Measurements from ENCODE around the gene CORO2B. TPM values are rescaled to one million over a fixed set of nuclear protein-coding genes. Genes with fewer than 3 reads are reported as not detected.

Gene CORO2B
- total RNA-seq, 1 experiment from 2014 or later = not detected

DNA sequence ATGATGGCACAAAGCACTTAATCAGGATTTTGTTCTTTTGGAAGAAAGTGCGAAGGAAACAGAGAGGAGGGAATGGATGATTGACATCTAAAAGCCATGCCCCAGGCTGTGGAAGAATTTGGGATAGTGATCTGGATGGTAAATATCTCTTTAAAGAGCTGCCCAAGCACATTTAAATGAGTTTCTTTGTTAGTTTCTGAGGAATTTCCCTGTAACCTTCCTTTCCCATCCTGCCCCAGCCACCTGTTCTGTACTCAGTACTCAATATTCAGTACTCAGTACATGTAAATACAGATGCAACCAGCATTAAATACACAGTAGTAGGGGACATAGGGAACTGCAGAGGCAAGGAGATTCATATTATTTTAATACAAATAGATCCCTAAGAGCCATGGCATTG is 7.8 kb upstream of the CORO2B start:
- no peak for DNase-seq (ENCODE audit: low read depth in 1 of 2, low spot score in 2 of 2)
- Histone ChIP-seq H3K27ac (no peak overlapping the region), H3K4me3 (no peak overlapping the region), H3K9me3 (replicated peaks) (no peaks in the 10 kb centered on the region), H3K36me3 (no peaks in the 10 kb centered on the region), H3K27me3 (replicated peaks) (peaks cover 16% of the 10 kb centered on the region), H3K4me1 (replicated peaks) (no peaks in the 10 kb centered on the region)

DNA sequence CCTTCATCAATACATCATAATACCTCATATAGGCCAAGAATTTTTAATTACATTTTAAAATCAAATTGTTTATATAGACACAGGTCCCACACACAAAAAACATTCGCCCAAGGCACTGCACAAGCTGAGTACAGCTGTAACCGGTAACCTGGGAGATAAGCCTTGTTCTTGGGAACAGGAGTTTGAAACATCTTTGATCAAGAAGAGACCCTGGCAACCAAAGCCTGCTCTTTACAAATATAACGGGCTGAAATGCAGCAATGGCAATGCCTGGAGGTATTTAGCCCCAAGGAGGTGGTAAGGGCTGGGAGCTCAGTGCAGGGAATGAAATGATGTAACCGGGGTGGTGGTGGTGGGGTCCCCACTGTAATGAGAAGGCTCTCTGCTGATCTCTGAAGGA is 7.2 kb upstream of the CORO2B start:
- H3K27me3 ChIP-seq (replicated peaks) = peaks cover 16% of the 10 kb centered on the region
- no peaks in the 10 kb centered on the region for H3K9me3 ChIP-seq (replicated peaks)
- no peak overlapping the region for H3K4me3 ChIP-seq
- no peaks in the 10 kb centered on the region for H3K4me1 ChIP-seq (replicated peaks)
- no peaks in the 10 kb centered on the region for H3K36me3 ChIP-seq
- DNase-seq (ENCODE audit: low read depth in 1 of 2, low spot score in 2 of 2) = no peak
- no peak overlapping the region for H3K27ac ChIP-seq

DNA sequence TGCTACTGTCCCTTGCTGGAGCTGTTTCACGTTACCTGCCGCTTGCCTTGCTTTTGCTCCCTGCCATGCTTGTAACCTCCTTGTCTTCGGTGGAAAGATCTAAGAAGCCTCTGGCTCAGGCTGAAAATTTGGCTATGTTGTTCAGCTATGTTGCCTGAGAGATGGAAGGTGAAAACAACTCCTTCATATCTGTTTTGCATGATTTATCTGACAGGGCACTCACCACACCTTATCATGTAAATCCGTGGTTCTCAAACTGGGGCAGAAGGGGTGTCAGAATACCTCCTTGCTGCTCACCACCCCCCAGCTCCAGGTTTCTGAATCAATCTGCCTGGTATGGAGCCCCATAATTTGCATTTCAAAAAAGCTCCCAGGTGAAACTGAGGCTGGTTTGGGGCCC is 6.5 kb upstream of the CORO2B start:
- Histone ChIP-seq H3K4me3 (no peak overlapping the region), H3K4me1 (replicated peaks) (no peaks in the 10 kb centered on the region), H3K27me3 (replicated peaks) (peaks cover 23% of the 10 kb centered on the region), H3K27ac (no peak overlapping the region), H3K9me3 (replicated peaks) (no peaks in the 10 kb centered on the region), H3K36me3 (no peaks in the 10 kb centered on the region)
- DNase-seq (ENCODE audit: low read depth in 1 of 2, low spot score in 2 of 2) = no peak

DNA sequence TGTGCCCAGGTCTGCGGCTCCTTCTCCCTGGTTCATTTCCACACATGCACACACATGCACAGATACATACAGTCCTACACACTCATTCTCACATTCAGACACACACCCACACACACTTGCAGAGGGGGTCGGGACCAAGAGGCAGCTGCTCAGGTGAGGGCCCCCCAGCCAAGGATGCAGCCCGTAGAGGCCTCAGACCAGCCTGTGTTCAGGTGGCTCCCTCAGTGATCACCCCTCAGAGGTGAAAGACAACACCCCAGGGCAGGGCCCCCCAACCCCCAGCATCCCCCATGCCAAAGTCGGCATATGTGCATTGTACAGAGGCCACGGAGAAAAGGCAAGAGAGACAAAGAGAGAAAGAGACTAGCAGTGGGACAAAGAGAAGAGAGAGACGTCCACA is 5.9 kb upstream of the CORO2B start:
- Histone ChIP-seq H3K9me3 (replicated peaks) (no peaks in the 10 kb centered on the region; the same call in 1 of the 2 replicates), H3K36me3 (no peaks in the 10 kb centered on the region), H3K27ac (no peak overlapping the region), H3K27me3 (replicated peaks) (peaks cover 29% of the 10 kb centered on the region), H3K4me1 (replicated peaks) (peaks cover 2% of the 10 kb centered on the region), H3K4me3 (no peak overlapping the region)
- no peak for DNase-seq (ENCODE audit: low read depth in 1 of 2, low spot score in 2 of 2)

GRCh38 chr15:68574046-68574445 is 4.7 kb upstream of the CORO2B start:
- DNase-seq (ENCODE audit: low read depth in 1 of 2, low spot score in 2 of 2) = no peak
- Histone ChIP-seq H3K4me3 (no peak overlapping the region), H3K4me1 (replicated peaks) (peaks cover 10% of the 10 kb centered on the region), H3K36me3 (no peaks in the 10 kb centered on the region), H3K9me3 (replicated peaks) (peaks cover 6% of the 10 kb centered on the region; the same call in 1 of the 2 replicates), H3K27ac (no peak overlapping the region), H3K27me3 (replicated peaks) (peaks cover 38% of the 10 kb centered on the region)

DNA sequence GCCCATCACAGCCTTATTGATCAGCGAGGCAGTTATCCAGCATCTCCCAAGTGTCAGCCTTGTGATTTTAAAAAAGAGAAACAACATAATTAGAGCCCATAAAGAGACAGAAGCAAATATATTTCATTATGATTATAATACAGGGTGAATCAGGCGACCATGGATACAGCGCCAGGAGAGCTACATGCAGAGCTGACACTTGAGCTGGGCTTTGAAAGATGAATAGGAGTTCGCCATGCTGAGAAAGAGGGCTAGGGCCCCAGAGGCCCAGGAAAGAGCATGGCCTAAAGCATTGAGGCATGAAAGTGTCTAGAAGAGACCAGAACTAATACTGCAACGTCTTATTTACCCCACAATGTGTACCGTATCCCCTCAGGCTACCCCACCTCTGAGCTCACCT is 4.2 kb upstream of the CORO2B start:
- H3K4me1 ChIP-seq (replicated peaks) = peaks cover 10% of the 10 kb centered on the region
- H3K27me3 ChIP-seq (replicated peaks) = peaks cover 43% of the 10 kb centered on the region
- DNase-seq (ENCODE audit: low read depth in 1 of 2, low spot score in 2 of 2) = no peak
- H3K4me3 ChIP-seq = no peak overlapping the region
- peaks cover 6% of the 10 kb centered on the region; the same call in 1 of the 2 replicates for H3K9me3 ChIP-seq (replicated peaks)
- H3K27ac ChIP-seq = no peak overlapping the region
- H3K36me3 ChIP-seq = no peaks in the 10 kb centered on the region

GRCh38 chr15:68576235-68576892 is 2.4 kb upstream of the CORO2B start:
- Histone ChIP-seq H3K27me3 (replicated peaks) (peaks cover 47% of the 10 kb centered on the region), H3K4me1 (replicated peaks) (peaks cover 10% of the 10 kb centered on the region), H3K9me3 (replicated peaks) (peaks cover 6% of the 10 kb centered on the region; the same call in 1 of the 2 replicates), H3K36me3 (no peaks in the 10 kb centered on the region), H3K4me3 (no peak overlapping the region), H3K27ac (no peak overlapping the region)
- DNase-seq (ENCODE audit: low read depth in 1 of 2, low spot score in 2 of 2) = no peak

- Histone ChIP-seq H3K9me3 (replicated peaks) (peaks cover 6% of the 10 kb centered on the region; the same call in 1 of the 2 replicates), H3K27ac (no peak overlapping the region), H3K4me3 (peak overlapping the region; percentile 39), H3K4me1 (replicated peaks) (peaks cover 10% of the 10 kb centered on the region), H3K27me3 (replicated peaks) (peaks cover 46% of the 10 kb centered on the region), H3K36me3 (no peaks in the 10 kb centered on the region)
- DNase-seq (ENCODE audit: low read depth in 1 of 2, low spot score in 2 of 2) = peak; percentile 48 to 62
These were observed 416 bp upstream of the CORO2B start for GRCh38 chr15:68578175-68578979.

DNA sequence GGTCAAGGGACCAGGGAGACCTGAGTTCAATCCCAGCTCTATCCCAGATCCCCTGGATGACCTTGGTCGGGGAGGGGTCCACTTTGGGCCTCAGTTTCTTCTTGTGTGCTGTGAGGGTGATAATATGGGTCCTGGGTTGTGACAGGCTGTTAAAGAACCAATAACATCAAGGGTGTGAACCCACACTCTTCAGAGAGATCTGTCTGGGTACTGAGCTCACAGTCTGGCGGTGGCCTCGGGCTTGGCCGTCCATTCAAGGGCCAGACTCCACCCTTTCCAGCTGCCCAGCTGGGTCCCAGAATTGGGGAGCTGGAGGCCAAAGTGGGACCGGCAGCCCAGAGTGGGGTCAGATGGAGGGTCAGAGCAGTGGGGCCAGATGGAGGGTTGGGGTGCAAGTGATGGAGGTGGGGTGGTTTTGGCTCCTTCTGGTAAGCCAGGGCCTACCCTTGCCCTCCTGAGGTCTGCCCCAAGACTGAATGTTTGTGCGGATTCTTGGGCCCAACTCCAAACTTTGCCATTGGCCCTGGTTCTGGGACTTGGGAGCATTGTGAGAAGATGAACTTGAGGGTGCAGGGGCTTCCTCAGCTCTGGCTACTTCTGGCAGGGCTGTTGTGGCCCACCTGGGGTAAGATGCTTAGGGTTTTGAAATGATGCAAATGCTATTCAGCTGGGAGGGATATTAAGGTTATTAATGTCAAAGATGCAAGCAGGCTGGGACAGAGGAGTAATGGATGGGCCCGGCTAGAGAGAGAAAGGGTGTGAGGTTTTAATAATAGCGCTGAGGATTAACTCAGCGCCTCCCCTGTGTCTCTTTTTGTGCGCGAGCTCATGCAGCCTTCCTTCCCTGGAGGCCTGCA is 1.5 kb downstream of the CORO2B start:
- Histone ChIP-seq H3K36me3 (no peaks in the 10 kb centered on the region), H3K9me3 (replicated peaks) (peaks cover 6% of the 10 kb centered on the region; the same call in 1 of the 2 replicates), H3K4me3 (no peak overlapping the region), H3K27me3 (replicated peaks) (peaks cover 46% of the 10 kb centered on the region), H3K27ac (no peak overlapping the region), H3K4me1 (replicated peaks) (peaks cover 10% of the 10 kb centered on the region)
- DNase-seq (ENCODE audit: low read depth in 1 of 2, low spot score in 2 of 2) = no peak

DNA sequence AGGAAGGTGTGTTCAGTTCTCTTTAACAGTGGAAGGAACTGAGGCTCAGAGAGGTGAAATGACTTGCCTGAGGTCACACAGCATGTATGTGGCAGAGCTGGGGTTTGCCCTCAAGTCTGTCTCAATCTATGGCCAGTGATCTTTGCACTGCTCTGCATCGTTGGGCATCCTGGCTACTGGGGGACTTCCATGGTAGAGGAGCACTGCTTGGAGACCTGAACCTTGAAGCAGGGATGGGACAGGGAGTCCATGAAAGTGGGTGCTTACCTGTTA is 2.0 kb downstream of the CORO2B start:
- H3K9me3 ChIP-seq (replicated peaks) = peaks cover 6% of the 10 kb centered on the region; the same call in 1 of the 2 replicates
- DNase-seq (ENCODE audit: low read depth in 1 of 2, low spot score in 2 of 2) = no peak
- H3K27ac ChIP-seq = no peak overlapping the region
- H3K27me3 ChIP-seq (replicated peaks) = peaks cover 46% of the 10 kb centered on the region
- H3K36me3 ChIP-seq = no peaks in the 10 kb centered on the region
- H3K4me3 ChIP-seq = no peak overlapping the region
- H3K4me1 ChIP-seq (replicated peaks) = peaks cover 10% of the 10 kb centered on the region

DNA sequence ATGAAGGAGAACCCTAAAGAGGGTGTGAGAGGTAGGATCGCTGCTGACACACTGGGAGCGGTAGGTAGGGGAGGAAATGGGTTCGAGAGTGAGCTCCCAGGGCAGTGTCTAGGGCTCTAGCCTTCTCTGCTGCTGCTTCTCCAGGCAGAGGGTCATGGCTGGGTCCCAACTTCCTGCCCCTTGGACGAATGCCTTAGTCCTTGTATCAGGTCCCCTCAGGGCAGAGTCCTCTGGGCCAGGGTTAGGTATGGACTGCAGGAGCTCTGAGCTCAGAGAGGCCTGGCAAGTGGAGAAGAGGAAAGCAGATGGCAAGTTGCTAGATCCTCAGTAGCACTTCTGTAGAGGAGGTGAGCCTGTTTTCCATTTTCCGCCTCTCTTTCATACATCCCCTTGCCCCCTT is 2.9 kb downstream of the CORO2B start:
- Histone ChIP-seq H3K27ac (no peak overlapping the region), H3K4me3 (no peak overlapping the region), H3K4me1 (replicated peaks) (peaks cover 10% of the 10 kb centered on the region), H3K27me3 (replicated peaks) (peaks cover 45% of the 10 kb centered on the region), H3K36me3 (no peaks in the 10 kb centered on the region), H3K9me3 (replicated peaks) (peaks cover 6% of the 10 kb centered on the region; the same call in 1 of the 2 replicates)
- DNase-seq (ENCODE audit: low read depth in 1 of 2, low spot score in 2 of 2) = no peak

- Histone ChIP-seq H3K4me1 (replicated peaks) (peaks cover 10% of the 10 kb centered on the region), H3K4me3 (no peak overlapping the region), H3K9me3 (replicated peaks) (peaks cover 6% of the 10 kb centered on the region; the same call in 1 of the 2 replicates), H3K36me3 (no peaks in the 10 kb centered on the region), H3K27ac (no peak overlapping the region), H3K27me3 (replicated peaks) (peaks cover 39% of the 10 kb centered on the region)
- no peak for DNase-seq (ENCODE audit: low read depth in 1 of 2, low spot score in 2 of 2)
These were observed 3.4 kb downstream of the CORO2B start for GRCh38 chr15:68582236-68582635.

DNA sequence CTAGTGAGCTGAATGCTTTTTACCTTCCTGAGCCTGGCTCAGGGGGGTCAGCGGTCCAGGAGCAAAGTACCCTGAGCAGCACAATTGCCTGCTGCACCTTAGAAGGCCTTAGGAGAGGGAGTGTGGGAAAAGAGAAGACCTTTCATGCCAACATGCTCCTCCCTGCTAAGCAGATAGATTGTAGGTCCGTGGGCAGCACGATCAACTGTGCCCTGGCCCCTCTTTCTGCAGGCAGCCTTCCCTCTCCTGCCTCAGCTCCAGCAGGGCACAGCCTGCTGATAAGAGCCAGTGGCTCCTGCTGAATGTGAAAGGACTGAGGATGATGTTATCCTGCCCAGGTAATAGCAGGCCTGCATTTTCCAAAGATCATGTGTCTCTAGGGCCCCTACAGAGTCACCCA is 4.1 kb downstream of the CORO2B start:
- Histone ChIP-seq H3K27me3 (replicated peaks) (peaks cover 33% of the 10 kb centered on the region), H3K4me1 (replicated peaks) (peaks cover 9% of the 10 kb centered on the region), H3K27ac (no peak overlapping the region), H3K36me3 (no peaks in the 10 kb centered on the region), H3K4me3 (no peak overlapping the region), H3K9me3 (replicated peaks) (peaks cover 8% of the 10 kb centered on the region; the same call in 1 of the 2 replicates)
- no peak for DNase-seq (ENCODE audit: low read depth in 1 of 2, low spot score in 2 of 2)
